Natural killer cell (primary cell): ENCODE measurements around the gene PRLH. TPM values are rescaled to one million over a fixed set of nuclear protein-coding genes. Genes with fewer than 3 reads are reported as not detected.

Source experiments
- ATAC-seq, 3 donors: fragments of 150-1000 bp in 2 of 3; fragments of 200-7000 bp in 1 of 3; cut with Tn5 transposase; 1 replicate in 1 of 3; 2 replicates in 2 of 3; pipeline ENCODE4 v1.10.0; 2021; ENCODE audit warnings: mild to moderate bottlenecking in 2 of 3, moderate library complexity in 2 of 3
- DNase-seq, 2 donors: peaks; one replicate each; pipeline versions ENCODE4 v3.0.0 to v3.0.0-alpha.2; 2013 to 2021; ENCODE audit warnings: mixed read lengths in 1 of 2
- H3K27ac ChIP-seq: one replicate; pipeline ENCODE4 v1.5.1; 2013; ENCODE audit warnings: mild to moderate bottlenecking, low read length
- H3K27me3 ChIP-seq: one replicate; pipeline ENCODE4 v1.6.1; 2013; ENCODE audit warnings: low read length; ENCODE audit not compliant: control insufficient read depth, insufficient read depth
- H3K36me3 ChIP-seq: one replicate; pipeline ENCODE4 v1.6.1; 2013; ENCODE audit warnings: low read length; ENCODE audit not compliant: control insufficient read depth, insufficient read depth
- H3K4me1 ChIP-seq: one replicate; pipeline ENCODE4 v1.6.1; 2013; ENCODE audit warnings: low read length; ENCODE audit not compliant: control insufficient read depth, insufficient read depth
- H3K4me3 ChIP-seq: one replicate; pipeline ENCODE4 v1.5.1; 2013; ENCODE audit warnings: low read length
- H3K9me3 ChIP-seq: one replicate; pipeline ENCODE4 v1.6.1; 2013; ENCODE audit warnings: low read length; ENCODE audit not compliant: control insufficient read depth, insufficient read depth
- H3K27ac Mint-ChIP-seq, 2 donors: one replicate each; pipeline ENCODE4 v1.8.0; 2022; ENCODE audit warnings: mild to moderate bottlenecking in 2 of 2, mixed read lengths in 2 of 2, moderate library complexity in 1 of 2
- H3K27me3 Mint-ChIP-seq, 2 donors: one replicate each; pipeline ENCODE4 v1.8.0; 2022; ENCODE audit warnings: low read depth in 2 of 2, mixed read lengths in 2 of 2
- H3K36me3 Mint-ChIP-seq: one replicate; pipeline ENCODE4 v1.8.0; 2022; ENCODE audit warnings: mixed read lengths
- H3K4me1 Mint-ChIP-seq, 2 donors: one replicate each; pipeline ENCODE4 v1.8.0; 2022; ENCODE audit warnings: mixed read lengths in 2 of 2
- H3K4me3 Mint-ChIP-seq: one replicate; pipeline ENCODE4 v1.8.0; 2022; ENCODE audit warnings: mild to moderate bottlenecking, moderate library complexity, mixed read lengths
- H3K9me3 Mint-ChIP-seq, 2 donors: one replicate each; pipeline ENCODE4 v1.8.0; 2022; ENCODE audit warnings: mixed read lengths in 2 of 2
- CTCF ChIP-seq: fragments of 200-600 bp; IDR thresholded peaks from one replicate; pipeline ENCODE4 v1.8.0; 2022; ENCODE audit warnings: antibody characterized with exemption
- WGBS: methylation state at CpG from one replicate; pipeline ENCODE4 v1.1.7; 2013; ENCODE audit warnings: missing lambda C conversion rate; ENCODE audit not compliant: insufficient coverage; 5-methylcytosine and 5-hydroxymethylcytosine counted together
- intact Hi-C: fragments of 100-400 bp; cut with micrococcal nuclease; formaldehyde crosslinking; loops from one replicate; pipeline ENCODE4 v1.14.2; 2022
- total RNA-seq, 4 donors: library from RNA; stranded (reverse); fragments of 120-200 nt in 1 of 4; gene quantifications; one replicate each; pipeline versions ENCODE4 v1.2.3 to v1.2.4, GENCODE V29; 2013 to 2022

Gene PRLH
- total RNA-seq, 3 donors from 2014 or later (not counting 1 experiment from before 2014, with no cell fraction given) = not detected

GRCh38 chr2:237556773-237557632 is 9.4 kb upstream of the PRLH start:
- Histone ChIP-seq H3K4me3 (no peak overlapping the region), H3K4me1 (no peaks in the 10 kb centered on the region), H3K36me3 (no peaks in the 10 kb centered on the region), H3K9me3 (peaks cover 14% of the 10 kb centered on the region), H3K27me3 (no peaks in the 10 kb centered on the region), H3K27ac (no peak overlapping the region)
- no peak overlapping the region for H3K4me3 Mint-ChIP-seq
- ATAC-seq = no peak
- peak in 1 of 2 donors; percentile 28 for DNase-seq
- no peak overlapping the region for H3K27ac Mint-ChIP-seq
- no peak for TF ChIP-seq CTCF
- H3K9me3 Mint-ChIP-seq = peaks cover 2 to 3% of the 10 kb centered on the region in 2 donors
- no peaks in the 10 kb centered on the region for H3K36me3 Mint-ChIP-seq
- H3K4me1 Mint-ChIP-seq = no peaks in the 10 kb centered on the region
- WGBS = 67% methylated on average over 10 of the region's 11 CpGs
- H3K27me3 Mint-ChIP-seq = peaks cover 19 to 24% of the 10 kb centered on the region in 2 donors
- intact Hi-C loops = no loop called here

- ATAC-seq (no peak), DNase-seq (no peak)
- no peak overlapping the region for H3K4me3 Mint-ChIP-seq
- intact Hi-C loops = no loop called here
- Histone ChIP-seq H3K4me3 (no peak overlapping the region), H3K36me3 (no peaks in the 10 kb centered on the region), H3K27ac (no peak overlapping the region), H3K27me3 (no peaks in the 10 kb centered on the region), H3K4me1 (no peaks in the 10 kb centered on the region), H3K9me3 (peaks cover 14% of the 10 kb centered on the region)
- H3K36me3 Mint-ChIP-seq = no peaks in the 10 kb centered on the region
- peaks cover 2 to 3% of the 10 kb centered on the region in 2 donors for H3K9me3 Mint-ChIP-seq
- no peak overlapping the region for H3K27ac Mint-ChIP-seq
- no peak for TF ChIP-seq CTCF
- peaks cover 19 to 24% of the 10 kb centered on the region in 2 donors for H3K27me3 Mint-ChIP-seq
- 63% methylated on average over 4 of the region's 4 CpGs for WGBS
- no peaks in the 10 kb centered on the region for H3K4me1 Mint-ChIP-seq
Measured at GRCh38 chr2:237557633-237558015, 8.8 kb upstream of the PRLH start.

GRCh38 chr2:237558961-237559641 is 7.3 kb upstream of the PRLH start:
- Mint-ChIP-seq H3K27me3 (peaks cover 16 to 22% of the 10 kb centered on the region in 2 donors), H3K4me1 (no peaks in the 10 kb centered on the region), H3K27ac (no peak overlapping the region), H3K36me3 (no peaks in the 10 kb centered on the region), H3K9me3 (peaks cover 2 to 3% of the 10 kb centered on the region in 2 donors), H3K4me3 (no peak overlapping the region)
- Histone ChIP-seq H3K36me3 (no peaks in the 10 kb centered on the region), H3K27me3 (no peaks in the 10 kb centered on the region), H3K4me3 (no peak overlapping the region), H3K9me3 (peaks cover 14% of the 10 kb centered on the region), H3K4me1 (no peaks in the 10 kb centered on the region), H3K27ac (no peak overlapping the region)
- intact Hi-C loops = no loop called here
- WGBS = 81% methylated on average over 22 of the region's 22 CpGs
- ATAC-seq (no peak), DNase-seq (no peak)
- no peak for TF ChIP-seq CTCF
